Astrocyte of the spinal cord (primary cell): ENCODE measurements around the gene SLC7A1.

Experiments
- DNase-seq: peaks from one replicate; pipeline ENCODE4 v3.0.0; 2011; ENCODE audit warnings: low read depth, low spot score
- H3K4me3 ChIP-seq: 2 replicates; pipeline ENCODE4 v1.5.1; 2011; ENCODE audit warnings: low read depth, mild to moderate bottlenecking, low read length, moderate library complexity
- in situ Hi-C: cut with HindIII; loops from 2 replicates; pipeline ENCODE4 v1.10.0; 2017; ENCODE audit warnings: low sequenced_read_pairs
- TF ChIP-seq, protein P1 (sequence below): IDR thresholded peaks from 2 replicates; pipeline ENCODE4 v1.5.1; 2012; ENCODE audit warnings: low read depth, mild to moderate bottlenecking, low read length, inconsistent platforms

Gene SLC7A1

DNA sequence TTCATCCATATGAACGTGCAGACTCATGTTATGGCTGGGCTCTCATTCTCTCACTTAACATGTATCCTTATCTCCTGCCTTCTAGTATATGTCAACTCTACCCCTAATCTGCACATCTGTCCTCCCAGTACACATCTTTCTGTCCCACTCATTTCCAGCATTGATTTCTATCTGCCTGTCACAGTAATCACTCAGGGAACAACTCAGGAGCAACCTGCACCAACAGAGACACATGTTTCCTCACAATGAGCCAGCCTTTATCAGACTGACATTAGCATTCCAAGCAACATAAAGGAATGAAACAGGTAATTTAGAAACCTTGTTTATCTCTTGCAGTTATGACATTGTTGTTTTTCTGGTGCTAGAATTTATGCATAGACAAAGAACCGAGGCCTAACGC is 17.6 kb upstream of the SLC7A1 start:
- no peak for DNase-seq
- H3K4me3 ChIP-seq = no peak overlapping the region
- TF ChIP-seq, protein P1, sequence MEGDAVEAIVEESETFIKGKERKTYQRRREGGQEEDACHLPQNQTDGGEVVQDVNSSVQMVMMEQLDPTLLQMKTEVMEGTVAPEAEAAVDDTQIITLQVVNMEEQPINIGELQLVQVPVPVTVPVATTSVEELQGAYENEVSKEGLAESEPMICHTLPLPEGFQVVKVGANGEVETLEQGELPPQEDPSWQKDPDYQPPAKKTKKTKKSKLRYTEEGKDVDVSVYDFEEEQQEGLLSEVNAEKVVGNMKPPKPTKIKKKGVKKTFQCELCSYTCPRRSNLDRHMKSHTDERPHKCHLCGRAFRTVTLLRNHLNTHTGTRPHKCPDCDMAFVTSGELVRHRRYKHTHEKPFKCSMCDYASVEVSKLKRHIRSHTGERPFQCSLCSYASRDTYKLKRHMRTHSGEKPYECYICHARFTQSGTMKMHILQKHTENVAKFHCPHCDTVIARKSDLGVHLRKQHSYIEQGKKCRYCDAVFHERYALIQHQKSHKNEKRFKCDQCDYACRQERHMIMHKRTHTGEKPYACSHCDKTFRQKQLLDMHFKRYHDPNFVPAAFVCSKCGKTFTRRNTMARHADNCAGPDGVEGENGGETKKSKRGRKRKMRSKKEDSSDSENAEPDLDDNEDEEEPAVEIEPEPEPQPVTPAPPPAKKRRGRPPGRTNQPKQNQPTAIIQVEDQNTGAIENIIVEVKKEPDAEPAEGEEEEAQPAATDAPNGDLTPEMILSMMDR = no peak
- in situ Hi-C loops = no loop called here

DNA sequence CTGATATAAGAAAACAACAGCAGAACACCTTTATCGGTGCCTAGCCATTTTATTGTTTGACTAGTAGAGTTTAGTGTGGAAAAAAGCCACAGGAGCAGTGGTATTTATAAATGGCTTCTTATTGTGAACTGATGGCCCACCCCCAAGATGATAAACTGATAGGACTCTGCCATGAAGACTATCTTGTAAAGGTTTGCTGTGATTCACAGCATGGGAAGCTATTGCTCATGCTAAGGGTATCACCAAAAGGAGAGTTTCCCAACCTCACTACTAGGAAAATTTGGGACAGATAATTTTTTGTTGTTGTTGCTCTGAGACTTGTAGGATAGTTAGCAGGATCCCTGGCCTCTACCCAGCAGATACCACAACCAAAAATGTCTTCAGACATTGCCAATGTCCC is 12.0 kb upstream of the SLC7A1 start:
- DNase-seq = no peak
- in situ Hi-C loops = no loop called here
- TF ChIP-seq, protein P1 = no peak
- H3K4me3 ChIP-seq = no peak overlapping the region

DNA sequence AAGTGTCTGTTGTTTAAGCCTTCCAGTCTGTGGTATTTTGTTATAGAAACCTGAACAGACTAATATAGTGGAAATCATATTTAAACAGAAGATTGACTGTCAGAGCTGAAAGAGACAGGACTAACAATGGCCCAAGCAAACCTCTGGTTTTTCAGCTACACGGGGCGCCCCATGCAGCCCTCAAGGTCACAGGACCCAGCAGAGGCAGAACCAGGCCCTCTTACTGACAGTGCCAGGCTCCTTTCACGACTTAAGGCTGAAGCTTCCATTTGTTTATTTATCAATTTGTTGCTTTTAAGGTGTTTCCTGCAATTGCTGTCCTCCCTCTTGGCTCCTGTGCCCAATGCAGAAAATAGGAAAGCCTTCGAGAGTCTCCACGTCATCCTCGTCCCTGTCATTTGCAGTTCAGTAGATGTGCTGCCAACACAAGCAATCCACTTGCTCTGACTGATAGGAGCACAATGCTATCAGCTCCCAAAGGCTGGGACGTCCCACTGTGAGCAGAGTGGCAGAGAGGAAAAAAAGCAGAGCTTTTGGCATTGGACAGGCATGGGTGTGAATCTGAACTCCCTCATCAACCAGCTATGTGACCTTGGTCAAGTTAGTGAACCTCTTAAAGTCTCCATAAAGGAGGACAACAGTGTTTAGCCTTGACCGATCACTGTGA is 10.5 kb upstream of the SLC7A1 start:
- no peak overlapping the region for H3K4me3 ChIP-seq
- TF ChIP-seq, protein P1 = no peak
- DNase-seq = no peak
- in situ Hi-C loops = no loop called here

DNA sequence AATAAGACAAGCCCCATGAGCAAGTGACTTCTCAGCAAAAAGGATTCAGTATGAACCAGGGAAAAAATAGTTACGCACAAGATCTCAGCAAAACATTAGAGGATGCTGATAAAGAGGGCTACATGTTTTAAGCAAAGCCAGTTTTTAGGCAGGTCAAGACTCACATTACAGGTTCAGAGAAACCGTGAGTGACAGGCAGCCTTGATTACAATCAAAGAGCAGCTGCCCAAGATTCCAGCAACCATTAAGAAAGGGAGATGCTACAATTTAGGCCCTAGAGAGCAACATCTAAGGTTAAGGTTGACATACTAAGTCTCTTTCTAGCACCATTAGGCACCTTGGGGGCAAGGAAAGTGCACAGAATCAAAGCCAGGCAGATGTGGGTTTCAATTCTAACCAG is 2.8 kb upstream of the SLC7A1 start:
- H3K4me3 ChIP-seq = no peak overlapping the region
- in situ Hi-C loops = no loop called here
- TF ChIP-seq, protein P1 = no peak

DNA sequence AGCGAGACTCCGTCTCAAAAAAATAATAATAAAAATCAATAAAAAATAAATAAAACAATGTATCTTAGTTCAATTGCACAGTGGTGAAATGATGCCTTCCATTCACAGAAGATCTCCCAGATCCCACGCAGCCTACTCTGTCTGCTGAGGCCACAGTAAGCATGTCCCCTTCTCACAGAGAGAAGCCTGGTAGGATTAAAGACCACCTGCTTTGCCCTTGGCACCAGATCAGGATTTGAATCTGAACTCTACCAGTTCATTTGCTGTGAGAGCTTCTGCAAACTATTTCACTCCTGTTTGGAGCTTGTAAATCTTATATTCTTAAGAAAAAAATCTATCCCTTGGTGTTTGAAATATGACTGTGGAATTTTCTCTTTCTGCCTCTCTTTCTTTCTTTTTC is 2.2 kb upstream of the SLC7A1 start:
- TF ChIP-seq, protein P1 = no peak
- H3K4me3 ChIP-seq = no peak overlapping the region
- in situ Hi-C loops = no loop called here
- DNase-seq = no peak

More for the DNA sequence above, 2.8 kb upstream of the SLC7A1 start:
- no peak for DNase-seq

DNA sequence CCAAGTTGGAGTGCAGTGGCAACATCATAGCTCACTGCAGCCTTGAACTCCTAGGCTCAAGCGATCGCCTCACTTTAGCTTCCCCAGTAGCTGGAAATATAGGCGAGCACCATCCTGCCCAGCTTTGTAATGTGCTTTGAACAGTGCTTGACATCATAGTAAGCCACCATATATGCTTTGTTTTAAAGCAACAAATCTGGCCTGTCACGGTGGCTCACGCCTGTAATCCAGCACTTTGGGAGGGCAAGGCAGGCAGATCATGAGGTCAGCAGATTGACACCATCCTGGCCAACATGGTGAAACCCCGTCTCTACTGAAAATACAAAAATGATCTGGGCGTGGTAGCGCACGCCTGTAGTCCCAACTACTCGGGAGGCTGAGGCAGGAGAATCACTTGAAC is 1.8 kb upstream of the SLC7A1 start:
- no peak overlapping the region for H3K4me3 ChIP-seq
- in situ Hi-C loops = no loop called here
- TF ChIP-seq, protein P1 = no peak
- DNase-seq = no peak
